IPS DF 4.7 (cell line): ENCODE measurements around the gene KATNB1.
"Not testable (repeated sequence)": the region's sequence is repeated elsewhere in the genome, so short reads cannot be mapped to it uniquely, and the experiment has no call there.

Source experiments
- DNase-seq: peaks from one replicate; pipeline ENCODE4 v3.0.0-alpha.2; 2013; ENCODE audit warnings: low spot score; ENCODE audit errors: extremely low read depth

Gene KATNB1

GRCh38 chr16:57700781-57701551, 34.6 kb upstream of the KATNB1 start:
- DNase-seq, result no peak

- no peak for DNase-seq
Measured at GRCh38 chr16:57701759-57702371, 33.7 kb upstream of the KATNB1 start.

GRCh38 chr16:57703416-57704010, 32.1 kb upstream of the KATNB1 start:
- DNase-seq, result no peak

- DNase-seq, result no peak
Measured at GRCh38 chr16:57704011-57704904, 31.3 kb upstream of the KATNB1 start.

- DNase-seq, result no peak
Measured at GRCh38 chr16:57704905-57705852, 30.4 kb upstream of the KATNB1 start.

- no peak for DNase-seq
Measured at GRCh38 chr16:57706717-57707116, 28.9 kb upstream of the KATNB1 start.

GRCh38 chr16:57707331-57707730, 28.2 kb upstream of the KATNB1 start:
- DNase-seq, result no peak

- no peak for DNase-seq
Measured at GRCh38 chr16:57708168-57708567, 27.4 kb upstream of the KATNB1 start.

- DNase-seq, result no peak
Measured at GRCh38 chr16:57709663-57710062, 25.9 kb upstream of the KATNB1 start.

GRCh38 chr16:57711346-57711745, 24.2 kb upstream of the KATNB1 start:
- DNase-seq, result no peak

- DNase-seq, result no peak
Measured at GRCh38 chr16:57711993-57712392, 23.6 kb upstream of the KATNB1 start.

GRCh38 chr16:57712569-57712968, 23.0 kb upstream of the KATNB1 start:
- not testable (repeated sequence) for DNase-seq

- DNase-seq, result no peak
Measured at GRCh38 chr16:57713596-57713995, 22.0 kb upstream of the KATNB1 start.

- no peak for DNase-seq
Measured at GRCh38 chr16:57714047-57714446, 21.5 kb upstream of the KATNB1 start.

GRCh38 chr16:57720142-57720575, 15.4 kb upstream of the KATNB1 start:
- no peak for DNase-seq

GRCh38 chr16:57721356-57722209, 14.0 kb upstream of the KATNB1 start:
- no peak for DNase-seq

- DNase-seq, result no peak
Measured at GRCh38 chr16:57722210-57722499, 13.4 kb upstream of the KATNB1 start.

GRCh38 chr16:57722651-57723050, 12.9 kb upstream of the KATNB1 start:
- DNase-seq, result no peak

- DNase-seq, result no peak
Measured at GRCh38 chr16:57723170-57723569, 12.4 kb upstream of the KATNB1 start.

GRCh38 chr16:57724531-57724930, 11.0 kb upstream of the KATNB1 start:
- DNase-seq, result no peak
